GM06990 (cell line): Measurements from ENCODE around the gene SV2C.

ENCODE experiments used
- DNase-seq: peaks from one replicate; pipeline ENCODE4 v3.0.0-alpha.2; 2011; ENCODE audit not compliant: insufficient read length; ENCODE audit errors: extremely low read depth
- H3K27me3 ChIP-seq: replicated peaks from 2 replicates; pipeline ENCODE4 v1.6.0; 2011; ENCODE audit warnings: low read length; ENCODE audit not compliant: control insufficient read depth, insufficient read depth
- H3K36me3 ChIP-seq: 2 replicates; pipeline ENCODE4 v1.5.1; 2011; ENCODE audit warnings: low read length; ENCODE audit not compliant: control insufficient read depth, insufficient read depth
- H3K4me3 ChIP-seq: replicated peaks from 2 replicates; pipeline ENCODE4 v1.5.1; 2011; ENCODE audit warnings: low read depth, mild to moderate bottlenecking, control low read depth, low read length
- TF ChIP-seq, protein P1 (sequence below): IDR thresholded peaks from 2 replicates; pipeline ENCODE4 v1.5.1; 2011; ENCODE audit warnings: low read length, control low read depth, mild to moderate bottlenecking, inconsistent platforms; ENCODE audit not compliant: insufficient read depth, poor library complexity, severe bottlenecking

The SV2C gene

DNA sequence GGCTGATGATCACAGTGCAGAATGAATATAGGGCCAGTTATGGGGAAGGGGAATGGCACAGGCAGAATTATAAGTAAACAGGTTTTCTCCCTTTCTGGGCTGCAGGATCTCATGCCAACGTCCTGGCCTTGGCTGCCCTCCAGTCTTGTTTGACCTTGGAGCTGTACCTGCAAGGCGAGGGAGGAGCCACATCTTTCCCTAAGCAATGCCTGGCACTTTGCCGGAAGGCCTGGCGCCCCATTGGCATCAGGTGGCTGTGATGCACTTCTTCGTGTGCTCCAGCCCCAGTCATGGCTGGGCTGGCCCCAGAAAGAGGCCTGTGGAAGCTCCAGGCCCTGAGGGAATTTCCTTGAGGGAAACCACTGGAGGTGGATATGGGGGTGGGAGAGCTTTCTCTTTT, 303.2 kb downstream of the SV2C start:
- no peaks in the 10 kb centered on the region for H3K27me3 ChIP-seq
- H3K4me3 ChIP-seq = no peak overlapping the region
- no peaks in the 10 kb centered on the region for H3K36me3 ChIP-seq
- TF ChIP-seq, protein P1, sequence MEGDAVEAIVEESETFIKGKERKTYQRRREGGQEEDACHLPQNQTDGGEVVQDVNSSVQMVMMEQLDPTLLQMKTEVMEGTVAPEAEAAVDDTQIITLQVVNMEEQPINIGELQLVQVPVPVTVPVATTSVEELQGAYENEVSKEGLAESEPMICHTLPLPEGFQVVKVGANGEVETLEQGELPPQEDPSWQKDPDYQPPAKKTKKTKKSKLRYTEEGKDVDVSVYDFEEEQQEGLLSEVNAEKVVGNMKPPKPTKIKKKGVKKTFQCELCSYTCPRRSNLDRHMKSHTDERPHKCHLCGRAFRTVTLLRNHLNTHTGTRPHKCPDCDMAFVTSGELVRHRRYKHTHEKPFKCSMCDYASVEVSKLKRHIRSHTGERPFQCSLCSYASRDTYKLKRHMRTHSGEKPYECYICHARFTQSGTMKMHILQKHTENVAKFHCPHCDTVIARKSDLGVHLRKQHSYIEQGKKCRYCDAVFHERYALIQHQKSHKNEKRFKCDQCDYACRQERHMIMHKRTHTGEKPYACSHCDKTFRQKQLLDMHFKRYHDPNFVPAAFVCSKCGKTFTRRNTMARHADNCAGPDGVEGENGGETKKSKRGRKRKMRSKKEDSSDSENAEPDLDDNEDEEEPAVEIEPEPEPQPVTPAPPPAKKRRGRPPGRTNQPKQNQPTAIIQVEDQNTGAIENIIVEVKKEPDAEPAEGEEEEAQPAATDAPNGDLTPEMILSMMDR = no peak
- DNase-seq = no peak

DNA sequence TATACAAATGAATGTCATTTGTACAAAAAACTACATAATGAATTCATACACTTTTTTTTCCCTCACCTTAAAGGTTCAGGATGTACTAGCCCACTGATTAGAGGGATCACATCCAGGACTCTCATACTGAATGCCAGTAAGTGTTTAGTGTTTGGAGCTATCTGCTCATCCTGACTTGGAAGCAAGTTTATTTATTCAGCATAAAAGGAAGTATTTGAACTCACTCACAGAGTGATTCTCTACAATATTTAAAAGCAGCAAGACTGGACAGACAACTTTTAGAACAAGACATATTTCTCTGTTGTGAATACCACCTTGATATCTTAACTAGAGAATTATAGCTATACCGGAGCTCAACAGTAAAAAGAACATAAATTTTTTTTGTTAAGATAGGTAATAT, 305.1 kb downstream of the SV2C start:
- Histone ChIP-seq H3K27me3 (no peaks in the 10 kb centered on the region), H3K4me3 (no peak overlapping the region), H3K36me3 (no peaks in the 10 kb centered on the region)
- TF ChIP-seq, protein P1 = no peak
- DNase-seq = no peak

DNA sequence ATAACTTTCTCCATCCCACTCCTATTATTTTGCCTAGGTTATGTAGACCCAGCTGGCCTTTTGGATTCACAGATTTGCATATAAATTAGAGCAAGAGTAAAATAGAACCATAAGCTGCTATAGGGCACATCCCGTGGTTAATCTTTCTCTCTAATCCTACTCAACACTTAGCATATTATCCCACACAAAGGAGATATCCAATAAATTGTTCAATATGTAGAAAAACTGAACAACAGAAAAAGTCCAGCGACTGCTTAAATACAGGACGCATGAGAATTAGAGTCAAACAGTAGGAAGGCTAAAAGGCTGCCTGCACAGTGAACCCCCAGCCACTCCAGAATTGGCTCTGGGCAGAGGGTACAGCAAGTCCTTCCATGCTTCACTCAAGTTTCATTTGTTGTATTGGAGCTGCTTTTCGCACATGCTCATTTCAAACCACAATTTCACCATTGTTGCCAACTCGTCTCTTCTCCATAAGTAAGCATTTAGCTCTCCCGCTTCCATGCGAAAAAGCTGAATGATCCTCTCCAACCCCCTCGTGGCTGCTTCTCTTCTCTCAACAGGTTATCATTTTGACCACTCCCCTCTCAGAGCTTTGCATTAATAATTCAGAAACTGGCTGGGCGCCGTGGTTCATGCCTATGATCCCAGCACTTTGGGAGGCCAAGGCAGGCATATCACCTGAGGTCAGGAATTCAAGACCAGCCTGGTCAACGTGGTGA, 305.8 kb downstream of the SV2C start:
- no peak for DNase-seq
- no peak overlapping the region for H3K4me3 ChIP-seq
- H3K27me3 ChIP-seq = no peaks in the 10 kb centered on the region
- TF ChIP-seq, protein P1 = no peak
- H3K36me3 ChIP-seq = no peaks in the 10 kb centered on the region

DNA sequence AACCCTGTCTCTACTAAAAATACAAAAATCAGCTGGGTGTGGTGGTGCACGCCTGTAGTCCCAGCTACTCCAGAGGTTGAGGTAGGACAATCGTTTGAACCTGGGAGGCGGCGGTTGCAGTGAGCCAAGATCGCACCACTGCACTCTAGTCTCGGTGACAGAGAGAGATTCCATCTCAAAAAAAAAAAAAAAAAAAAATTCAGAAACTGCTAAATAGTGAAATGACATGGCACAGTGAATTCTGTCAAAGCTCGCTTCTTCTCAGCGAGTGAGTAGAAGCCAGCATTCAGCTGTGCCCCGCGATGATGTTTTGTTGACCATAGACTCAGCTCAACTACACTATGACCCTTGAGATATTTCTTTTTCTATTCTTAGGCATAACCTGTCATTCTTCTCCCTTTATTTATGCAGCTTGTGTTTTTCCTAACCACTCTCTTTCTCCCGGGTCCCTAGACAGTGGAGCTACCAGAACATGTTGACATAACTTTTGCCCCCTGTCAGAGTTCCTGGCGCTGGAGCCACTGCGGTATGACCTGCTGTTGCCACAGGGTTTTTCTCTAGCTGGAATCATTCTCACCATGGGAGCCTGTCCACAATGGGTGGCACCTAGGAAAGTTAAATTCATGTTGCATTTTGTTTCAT, 306.5 kb downstream of the SV2C start:
- no peaks in the 10 kb centered on the region for H3K27me3 ChIP-seq
- no peak for DNase-seq

DNA sequence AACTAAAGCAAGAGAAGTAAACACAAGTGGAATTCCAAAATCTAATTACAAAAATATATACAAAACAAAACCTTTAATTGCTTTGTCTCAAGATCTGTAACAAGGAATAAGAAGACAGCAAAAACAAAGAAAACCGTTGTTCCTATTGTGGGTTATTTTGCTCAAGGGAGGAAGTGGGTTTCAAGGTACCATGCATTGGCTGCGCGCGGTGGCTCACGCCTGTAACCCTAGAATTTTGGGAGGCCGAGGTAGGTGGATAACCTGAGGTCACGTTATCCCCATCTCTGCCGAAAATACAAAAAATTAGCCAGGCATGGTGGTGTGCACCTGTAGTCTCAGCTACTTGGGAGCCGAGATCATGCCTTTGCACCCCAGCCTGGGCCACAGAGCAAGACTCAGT, 307.8 kb downstream of the SV2C start:
- no peaks in the 10 kb centered on the region for H3K27me3 ChIP-seq
- no peaks in the 10 kb centered on the region for H3K36me3 ChIP-seq
- no peak overlapping the region for H3K4me3 ChIP-seq
- no peak for DNase-seq
- TF ChIP-seq, protein P1 = no peak

More for the DNA sequence above, 306.5 kb downstream of the SV2C start:
- Histone ChIP-seq H3K36me3 (no peaks in the 10 kb centered on the region), H3K4me3 (no peak overlapping the region)
- TF ChIP-seq, protein P1 = no peak
